DND-41 (cell line): ENCODE measurements around the gene AKAP1.

Source experiments
- ATAC-seq: fragments of 200-7000 bp; cut with Tn5 transposase; 3 replicates; pipeline ENCODE4 v1.9.1; 2021; ENCODE audit warnings: low read depth; ENCODE audit not compliant: insufficient read depth
- DNase-seq: peaks from one replicate; pipeline ENCODE4 v3.0.0-alpha.2; 2020
- H2AFZ ChIP-seq: 2 replicates; pipeline ENCODE4 v1.6.0; 2012; ENCODE audit warnings: low read depth, low read length
- H3K27ac ChIP-seq: 2 replicates; pipeline ENCODE4 v1.5.1; 2012; ENCODE audit warnings: low read length, inconsistent platforms
- H3K27me3 ChIP-seq: fragments of 200-600 bp; sonication (generic); 2 replicates; pipeline ENCODE4 v1.6.0; 2012; ENCODE audit warnings: low read length, mild to moderate bottlenecking, inconsistent platforms; ENCODE audit not compliant: insufficient read depth, poor library complexity
- H3K36me3 ChIP-seq: 2 replicates; pipeline ENCODE4 v1.5.1; 2012; ENCODE audit warnings: low read length, inconsistent platforms; ENCODE audit not compliant: insufficient read depth
- H3K4me1 ChIP-seq: 2 replicates; pipeline ENCODE4 v1.5.1; 2012; ENCODE audit warnings: mild to moderate bottlenecking, low read length; ENCODE audit not compliant: insufficient read depth
- H3K4me2 ChIP-seq: 2 replicates; pipeline ENCODE4 v1.6.0; 2012; ENCODE audit warnings: mild to moderate bottlenecking, moderate library complexity, low read length, inconsistent platforms; ENCODE audit not compliant: insufficient read depth
- H3K4me3 ChIP-seq, 2 experiments: fragments of 200-600 bp in 1 of 2; shearing (Covaris generic) in 1 of 2; 2 replicates each; pipeline ENCODE4 v1.5.1; 2012 to 2016; ENCODE audit warnings: inconsistent platforms in 2 of 2, low read length in 2 of 2, mild to moderate bottlenecking in 2 of 2, low read depth in 1 of 2, moderate library complexity in 1 of 2
- H3K79me2 ChIP-seq: 2 replicates; pipeline ENCODE4 v1.6.0; 2012; ENCODE audit warnings: low read length, inconsistent platforms; ENCODE audit not compliant: insufficient read depth
- H3K9ac ChIP-seq: 2 replicates; pipeline ENCODE4 v1.6.0; 2012; ENCODE audit warnings: low read depth, mild to moderate bottlenecking, inconsistent platforms, low read length, moderate library complexity
- H3K9me3 ChIP-seq: 2 replicates; pipeline ENCODE4 v1.5.1; 2012; ENCODE audit warnings: low read length, moderate library complexity, mild to moderate bottlenecking, inconsistent platforms; ENCODE audit not compliant: insufficient read depth, severe bottlenecking
- H4K20me1 ChIP-seq: 2 replicates; pipeline ENCODE4 v1.6.0; 2012; ENCODE audit warnings: low read length; ENCODE audit not compliant: insufficient read depth
- EZH2 ChIP-seq: IDR thresholded peaks from 3 replicates; pipeline ENCODE4 v1.6.1; 2012; ENCODE audit warnings: borderline replicate concordance, low read depth, mild to moderate bottlenecking, moderate library complexity, low read length, inconsistent platforms; ENCODE audit not compliant: severe bottlenecking
- TF ChIP-seq, protein P1 (sequence below): IDR thresholded peaks from 2 replicates; pipeline ENCODE4 v1.5.1; 2012; ENCODE audit warnings: borderline replicate concordance, low read length, moderate library complexity, mild to moderate bottlenecking; ENCODE audit not compliant: poor library complexity, severe bottlenecking; ENCODE audit errors: extremely low read depth

Gene AKAP1

DNA sequence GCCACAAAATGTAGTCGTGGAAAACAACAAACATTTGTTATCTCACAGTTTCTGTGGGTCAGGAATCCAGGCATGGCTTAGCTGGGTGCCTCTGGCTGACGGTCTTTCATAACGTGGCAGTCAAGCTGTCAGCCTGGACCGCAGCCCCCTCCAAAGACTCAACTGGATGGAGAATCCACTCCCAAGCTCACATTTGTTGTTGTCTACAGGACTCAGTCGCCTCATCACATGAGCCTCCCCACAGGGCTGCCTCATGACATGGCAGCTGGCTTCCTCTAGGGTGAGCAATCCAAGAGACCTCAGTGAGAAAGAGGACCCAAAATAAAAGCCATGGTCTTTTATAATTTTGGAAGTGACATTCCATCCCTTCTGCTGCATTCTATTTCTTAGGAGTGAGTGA is 34.7 kb upstream of the AKAP1 start:
- DNase-seq (no peak), ATAC-seq (no peak)
- TF ChIP-seq, protein P1, sequence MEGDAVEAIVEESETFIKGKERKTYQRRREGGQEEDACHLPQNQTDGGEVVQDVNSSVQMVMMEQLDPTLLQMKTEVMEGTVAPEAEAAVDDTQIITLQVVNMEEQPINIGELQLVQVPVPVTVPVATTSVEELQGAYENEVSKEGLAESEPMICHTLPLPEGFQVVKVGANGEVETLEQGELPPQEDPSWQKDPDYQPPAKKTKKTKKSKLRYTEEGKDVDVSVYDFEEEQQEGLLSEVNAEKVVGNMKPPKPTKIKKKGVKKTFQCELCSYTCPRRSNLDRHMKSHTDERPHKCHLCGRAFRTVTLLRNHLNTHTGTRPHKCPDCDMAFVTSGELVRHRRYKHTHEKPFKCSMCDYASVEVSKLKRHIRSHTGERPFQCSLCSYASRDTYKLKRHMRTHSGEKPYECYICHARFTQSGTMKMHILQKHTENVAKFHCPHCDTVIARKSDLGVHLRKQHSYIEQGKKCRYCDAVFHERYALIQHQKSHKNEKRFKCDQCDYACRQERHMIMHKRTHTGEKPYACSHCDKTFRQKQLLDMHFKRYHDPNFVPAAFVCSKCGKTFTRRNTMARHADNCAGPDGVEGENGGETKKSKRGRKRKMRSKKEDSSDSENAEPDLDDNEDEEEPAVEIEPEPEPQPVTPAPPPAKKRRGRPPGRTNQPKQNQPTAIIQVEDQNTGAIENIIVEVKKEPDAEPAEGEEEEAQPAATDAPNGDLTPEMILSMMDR = no peak
- no peak for TF ChIP-seq EZH2
- no peak overlapping the region for H2AFZ ChIP-seq
- no peaks in the 10 kb centered on the region for H3K79me2 ChIP-seq
- H4K20me1 ChIP-seq = no peaks in the 10 kb centered on the region
- no peaks in the 10 kb centered on the region for H3K9me3 ChIP-seq
- no peaks in the 10 kb centered on the region for H3K36me3 ChIP-seq
- H3K9ac ChIP-seq = no peak overlapping the region
- peaks cover 9% of the 10 kb centered on the region for H3K4me1 ChIP-seq
- peaks cover 3% of the 10 kb centered on the region for H3K27me3 ChIP-seq
- H3K4me3 ChIP-seq = no peak overlapping the region
- no peak overlapping the region for H3K4me2 ChIP-seq
- no peak overlapping the region for H3K27ac ChIP-seq

DNA sequence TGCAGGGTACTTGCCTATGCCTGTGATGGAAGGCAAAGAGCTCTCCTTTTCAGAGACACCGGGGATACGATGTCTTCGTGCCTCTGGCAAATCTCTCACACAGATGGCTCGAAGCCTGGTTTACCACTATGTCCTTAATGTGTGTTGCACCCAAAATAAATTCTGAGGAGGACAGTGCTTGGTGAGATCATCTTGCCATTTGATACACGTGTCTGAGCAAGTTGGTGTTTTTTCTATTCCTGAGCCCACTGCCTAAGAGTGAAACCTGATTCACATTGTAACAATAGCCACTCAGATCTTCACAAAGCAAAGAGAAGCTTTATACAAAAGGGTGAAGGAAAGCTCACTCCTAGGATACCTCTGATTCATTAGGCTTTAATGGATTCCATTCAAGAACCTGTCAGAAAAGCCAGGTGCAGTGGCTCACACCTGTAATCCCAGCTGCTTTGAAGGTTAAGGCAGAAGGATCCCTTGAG is 33.1 kb upstream of the AKAP1 start:
- Histone ChIP-seq H3K4me2 (no peak overlapping the region), H3K36me3 (no peaks in the 10 kb centered on the region), H3K27ac (no peak overlapping the region), H2AFZ (no peak overlapping the region), H3K27me3 (peaks cover 3% of the 10 kb centered on the region), H3K79me2 (no peaks in the 10 kb centered on the region), H3K4me3 (no peak overlapping the region), H3K9me3 (no peaks in the 10 kb centered on the region), H3K9ac (no peak overlapping the region), H4K20me1 (no peaks in the 10 kb centered on the region), H3K4me1 (peaks cover 9% of the 10 kb centered on the region)
- no peak for ATAC-seq
- DNase-seq = no peak
- TF ChIP-seq, protein P1 = no peak
- TF ChIP-seq EZH2 = no peak

DNA sequence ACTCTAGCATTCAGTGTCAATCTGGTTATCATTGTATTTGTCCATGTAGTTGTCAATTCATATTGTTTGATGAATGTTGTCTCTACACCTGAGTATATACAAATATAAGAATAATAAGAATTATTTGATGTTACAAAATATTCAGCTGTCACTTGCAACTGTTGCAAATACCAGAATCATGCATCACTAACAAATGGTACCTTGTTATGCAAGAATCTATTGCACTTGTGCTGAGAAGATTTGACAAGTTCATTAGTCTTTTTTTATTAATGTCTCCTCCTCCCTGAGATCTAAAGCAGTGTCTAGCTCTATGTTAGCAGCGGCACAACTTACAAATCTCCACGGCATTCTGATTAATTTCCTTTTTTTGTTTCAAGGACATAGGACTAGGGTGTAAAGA is 22.2 kb upstream of the AKAP1 start:
- Histone ChIP-seq H3K27ac (no peak overlapping the region), H3K27me3 (no peaks in the 10 kb centered on the region), H3K36me3 (no peaks in the 10 kb centered on the region), H3K4me1 (no peaks in the 10 kb centered on the region), H3K79me2 (no peaks in the 10 kb centered on the region), H3K9ac (no peak overlapping the region), H4K20me1 (no peaks in the 10 kb centered on the region), H3K9me3 (no peaks in the 10 kb centered on the region), H3K4me2 (no peak overlapping the region), H3K4me3 (no peak overlapping the region), H2AFZ (no peak overlapping the region)
- DNase-seq = no peak
- no peak for ATAC-seq
- TF ChIP-seq, protein P1 = no peak
- no peak for TF ChIP-seq EZH2

DNA sequence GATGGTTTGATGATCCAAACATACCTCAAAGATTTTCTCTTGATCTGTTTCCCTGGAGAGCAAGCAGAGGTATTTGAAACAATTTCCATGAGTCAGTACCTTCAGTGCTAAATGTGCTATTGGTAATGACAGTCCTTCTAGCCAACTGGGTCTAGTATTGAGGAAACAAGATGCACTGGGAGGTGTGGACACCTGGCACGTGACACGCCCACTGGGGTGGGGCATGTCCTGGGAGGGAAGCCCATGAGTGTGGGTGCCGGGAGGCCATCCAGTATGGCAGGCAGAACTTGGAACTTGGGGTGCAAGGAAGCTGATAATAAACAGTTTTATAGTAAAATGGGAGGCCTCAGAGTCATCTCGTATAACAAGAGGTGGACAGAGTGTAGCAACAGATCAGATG is 17.9 kb upstream of the AKAP1 start:
- no peak overlapping the region for H3K27ac ChIP-seq
- H3K9me3 ChIP-seq = no peaks in the 10 kb centered on the region
- H3K4me2 ChIP-seq = no peak overlapping the region
- TF ChIP-seq, protein P1 = no peak
- no peak for TF ChIP-seq EZH2
- no peaks in the 10 kb centered on the region for H3K4me1 ChIP-seq
- peaks cover 9% of the 10 kb centered on the region for H3K27me3 ChIP-seq
- H3K36me3 ChIP-seq = no peaks in the 10 kb centered on the region
- H3K9ac ChIP-seq = no peak overlapping the region
- H4K20me1 ChIP-seq = no peaks in the 10 kb centered on the region
- H3K79me2 ChIP-seq = no peaks in the 10 kb centered on the region
- ATAC-seq (no peak), DNase-seq (no peak)
- no peak overlapping the region for H3K4me3 ChIP-seq
- H2AFZ ChIP-seq = no peak overlapping the region
